Fibroblast of lung (primary cell): ENCODE data around the gene BLOC1S5.

Experiments used
- EZH2 ChIP-seq: IDR thresholded peaks from 2 replicates; pipeline ENCODE4 v1.5.1; 2012; ENCODE audit warnings: low read length, control low read depth, mild to moderate bottlenecking; ENCODE audit errors: missing control alignments
- TF ChIP-seq, protein P1 (sequence below), 2 donors: IDR thresholded peaks in 1 of 2; conservative IDR thresholded peaks in 1 of 2; 1 replicate in 1 of 2; 2 replicates in 1 of 2; pipeline ENCODE4 v1.5.1; 2011 to 2012; ENCODE audit warnings: low read length in 2 of 2, control low read depth in 1 of 2, inconsistent platforms in 1 of 2, low read depth in 1 of 2, mild to moderate bottlenecking in 1 of 2

GRCh38 chr6:8085053-8085511, 20.9 kb upstream of the BLOC1S5 start:
- TF ChIP-seq, protein P1, sequence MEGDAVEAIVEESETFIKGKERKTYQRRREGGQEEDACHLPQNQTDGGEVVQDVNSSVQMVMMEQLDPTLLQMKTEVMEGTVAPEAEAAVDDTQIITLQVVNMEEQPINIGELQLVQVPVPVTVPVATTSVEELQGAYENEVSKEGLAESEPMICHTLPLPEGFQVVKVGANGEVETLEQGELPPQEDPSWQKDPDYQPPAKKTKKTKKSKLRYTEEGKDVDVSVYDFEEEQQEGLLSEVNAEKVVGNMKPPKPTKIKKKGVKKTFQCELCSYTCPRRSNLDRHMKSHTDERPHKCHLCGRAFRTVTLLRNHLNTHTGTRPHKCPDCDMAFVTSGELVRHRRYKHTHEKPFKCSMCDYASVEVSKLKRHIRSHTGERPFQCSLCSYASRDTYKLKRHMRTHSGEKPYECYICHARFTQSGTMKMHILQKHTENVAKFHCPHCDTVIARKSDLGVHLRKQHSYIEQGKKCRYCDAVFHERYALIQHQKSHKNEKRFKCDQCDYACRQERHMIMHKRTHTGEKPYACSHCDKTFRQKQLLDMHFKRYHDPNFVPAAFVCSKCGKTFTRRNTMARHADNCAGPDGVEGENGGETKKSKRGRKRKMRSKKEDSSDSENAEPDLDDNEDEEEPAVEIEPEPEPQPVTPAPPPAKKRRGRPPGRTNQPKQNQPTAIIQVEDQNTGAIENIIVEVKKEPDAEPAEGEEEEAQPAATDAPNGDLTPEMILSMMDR (conservative IDR thresholded peaks at IDR 0.05 in 1 of 2, IDR thresholded peaks at IDR 0.05 in 1 of 2; ENCODE audit: low read depth in 1 of 2, low read length in 2 of 2), result no peak
- TF ChIP-seq EZH2, result no peak
